ENCODE measurements around the gene OR2A25. TPM values are rescaled to one million over a fixed set of nuclear protein-coding genes. Genes with fewer than 3 reads are reported as not detected.

The OR2A25 gene
- total RNA-seq, 1 experiment from 2014 or later, result 0.13 TPM

DNA sequence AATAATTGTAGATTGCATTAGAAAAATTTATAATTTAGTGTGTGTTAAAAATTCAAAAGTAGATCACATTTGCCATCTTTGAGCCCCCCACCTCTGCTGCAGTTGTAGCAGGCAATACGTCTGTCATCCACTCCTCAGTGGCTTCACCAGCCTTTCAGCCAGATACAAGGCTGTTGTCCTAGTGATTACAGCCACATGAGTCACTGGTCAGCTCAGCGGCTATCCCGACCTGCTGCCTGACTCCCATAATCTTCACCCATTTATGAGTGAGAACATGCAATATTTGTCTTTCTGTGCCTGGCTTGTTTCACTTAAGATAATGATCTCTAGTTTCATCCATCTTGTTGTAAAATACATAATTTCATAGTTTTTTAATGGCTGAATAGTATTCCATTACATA lies 11.7 kb upstream of the OR2A25 start:
- Histone ChIP-seq H4K8ac (replicated peaks; ENCODE audit: insufficient read length, low read depth, low read length) (no peak overlapping the region), H3K27ac (ENCODE audit: insufficient read length, low read depth, low read length) (no peak overlapping the region), H3K4me1 (ENCODE audit: insufficient read depth, low read length) (no peaks in the 10 kb centered on the region), H2BK120ac (ENCODE audit: low read depth, low read length, poor library complexity, severe bottlenecking) (no peak overlapping the region), H3K56ac (ENCODE audit: insufficient read length, low read depth, low read length) (no peak overlapping the region), H2AFZ (ENCODE audit: low read length) (no peak overlapping the region), H3K27me3 (ENCODE audit: insufficient read depth, low read length) (no peaks in the 10 kb centered on the region), H4K20me1 (ENCODE audit: control insufficient read depth, insufficient read depth, insufficient read length) (no peaks in the 10 kb centered on the region), H3K23ac (ENCODE audit: insufficient read length, low read depth, low read length) (no peak overlapping the region), H2BK12ac (ENCODE audit: insufficient read length, low read depth, low read length) (no peak overlapping the region), H2BK15ac (ENCODE audit: low read depth, low read length) (no peak overlapping the region), H3K79me1 (ENCODE audit: insufficient read depth, low read depth, low read length, poor library complexity, severe bottlenecking) (no peaks in the 10 kb centered on the region), H3K14ac (ENCODE audit: insufficient read depth, low read length) (no peak overlapping the region), H3K4me2 (ENCODE audit: insufficient read depth, insufficient read length, low read length) (no peak overlapping the region), H4K91ac (ENCODE audit: insufficient read length, low read depth, low read length) (no peak overlapping the region), H2BK5ac (ENCODE audit: insufficient read length, low read length) (no peak overlapping the region), H2BK20ac (ENCODE audit: low read depth, low read length, poor library complexity, severe bottlenecking) (no peak overlapping the region), H3K9me3 (ENCODE audit: control insufficient read depth, low read depth, low read length) (no peaks in the 10 kb centered on the region), H3K79me2 (ENCODE audit: insufficient read depth, low read length) (no peaks in the 10 kb centered on the region), H3K4ac (ENCODE audit: low read depth, low read length) (no peak overlapping the region), H3K9ac (ENCODE audit: extremely low read depth, insufficient read length, low read length) (no peak overlapping the region), H3K23me2 (ENCODE audit: insufficient read length, low read depth, low read length, poor library complexity, severe bottlenecking) (no peaks in the 10 kb centered on the region), H4K5ac (ENCODE audit: insufficient read length, low read depth, low read length) (no peak overlapping the region), H3T11ph (ENCODE audit: low read length) (no peak overlapping the region), H3K18ac (ENCODE audit: insufficient read length, low read depth, low read length) (no peak overlapping the region), H2AK5ac (ENCODE audit: insufficient read length, low read length) (no peak overlapping the region)
- Mint-ChIP-seq H3K27ac (no peak overlapping the region; a peak in 1 of 7 replicates), H3K4me3 (no peak overlapping the region), H3K4me1 (peaks cover 7 to 11% of the 10 kb centered on the region in 2 experiments), H3K9me3 (peaks cover 9 to 10% of the 10 kb centered on the region in 2 experiments; a peak in 4 of 5 replicates), H3K27me3 (ENCODE audit: low read depth) (no peaks in the 10 kb centered on the region), H3K36me3 (ENCODE audit: insufficient read depth in 1 of 3, low read depth in 3 of 3) (peaks cover 2 to 11% (median 2%) of the 10 kb centered on the region in 3 experiments; a peak in 4 of 7 replicates)
- TF ChIP-seq, protein P1, sequence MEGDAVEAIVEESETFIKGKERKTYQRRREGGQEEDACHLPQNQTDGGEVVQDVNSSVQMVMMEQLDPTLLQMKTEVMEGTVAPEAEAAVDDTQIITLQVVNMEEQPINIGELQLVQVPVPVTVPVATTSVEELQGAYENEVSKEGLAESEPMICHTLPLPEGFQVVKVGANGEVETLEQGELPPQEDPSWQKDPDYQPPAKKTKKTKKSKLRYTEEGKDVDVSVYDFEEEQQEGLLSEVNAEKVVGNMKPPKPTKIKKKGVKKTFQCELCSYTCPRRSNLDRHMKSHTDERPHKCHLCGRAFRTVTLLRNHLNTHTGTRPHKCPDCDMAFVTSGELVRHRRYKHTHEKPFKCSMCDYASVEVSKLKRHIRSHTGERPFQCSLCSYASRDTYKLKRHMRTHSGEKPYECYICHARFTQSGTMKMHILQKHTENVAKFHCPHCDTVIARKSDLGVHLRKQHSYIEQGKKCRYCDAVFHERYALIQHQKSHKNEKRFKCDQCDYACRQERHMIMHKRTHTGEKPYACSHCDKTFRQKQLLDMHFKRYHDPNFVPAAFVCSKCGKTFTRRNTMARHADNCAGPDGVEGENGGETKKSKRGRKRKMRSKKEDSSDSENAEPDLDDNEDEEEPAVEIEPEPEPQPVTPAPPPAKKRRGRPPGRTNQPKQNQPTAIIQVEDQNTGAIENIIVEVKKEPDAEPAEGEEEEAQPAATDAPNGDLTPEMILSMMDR (conservative IDR thresholded peaks at IDR 0.05), result no peak
- no peak for DNase-seq
- no CpG with 5 or more reads among the region's 3 CpGs for WGBS (ENCODE audit: extremely low coverage, insufficient read length, low lambda C conversion rate)
